ENCODE data around the gene DBH.

DNA sequence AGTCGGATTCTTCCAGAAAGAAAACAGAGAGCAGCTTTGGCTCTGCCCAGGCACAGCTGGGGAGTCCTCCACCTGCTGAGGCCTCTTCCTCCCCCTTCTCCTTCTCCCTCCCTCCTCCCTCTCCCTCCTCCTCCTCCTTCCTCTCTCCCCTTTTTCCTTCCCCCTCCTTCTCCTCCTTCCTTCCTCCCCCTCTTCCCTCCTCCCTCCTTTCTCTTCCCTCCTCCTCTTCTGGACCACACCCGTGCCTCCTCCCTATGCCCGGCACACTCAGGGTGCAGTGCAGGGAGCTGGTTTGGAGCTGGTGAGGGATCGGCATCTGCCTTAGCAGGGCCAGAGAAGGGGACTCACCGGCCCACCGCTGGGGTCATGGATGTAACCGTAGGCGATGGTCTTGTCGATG lies 30.2 kb downstream of the DBH start:
- TF ChIP-seq CTCF (optimal IDR thresholded peaks at IDR 0.05 in 1 of 3, IDR thresholded peaks at IDR 0.05 in 1 of 3, conservative IDR thresholded peaks at IDR 0.05 in 1 of 3; ENCODE audit: extremely low read depth in 1 of 3, insufficient read depth in 2 of 3, low read length in 3 of 3) (no peak), EZH2 (IDR thresholded peaks at IDR 0.05; ENCODE audit: low read length) (no peak)

All from keratinocyte (primary cell).